Loucy (cell line): Measurements from ENCODE around the gene PHACTR4.
"Not testable (repeated sequence)": the region's sequence is repeated elsewhere in the genome, so short reads cannot be mapped to it uniquely, and the experiment has no call there.

Experiments used
- CTCF ChIP-seq: fragments of 200-600 bp; sonication (generic); conservative IDR thresholded peaks from 2 replicates; pipeline ENCODE4 v1.5.1; 2014; ENCODE audit warnings: mild to moderate bottlenecking, antibody characterized with exemption, low read length
- EZH2phosphoT487 ChIP-seq: fragments of 200-600 bp; IDR thresholded peaks from 2 replicates; pipeline ENCODE4 v1.6.1; 2018; ENCODE audit warnings: antibody characterized with exemption, mild to moderate bottlenecking, moderate library complexity, borderline replicate concordance

- TF ChIP-seq CTCF, EZH2phosphoT487: not testable (repeated sequence)
Measured at GRCh38 chr1:28479497-28479896, 110.0 kb downstream of the PHACTR4 start.
